ENCODE measurements around the gene NCBP2. TPM values are rescaled to one million over a fixed set of nuclear protein-coding genes. Genes with fewer than 3 reads are reported as not detected.

NCBP2 gene
- 10 to 100 TPM; 42.0 to 48.1 TPM for total RNA-seq
- polyA plus RNA-seq: 10 to 100 TPM; 40.3 to 59.6 TPM
- long read RNA-seq, donor 1, transcript NCBP2-201 (4 exons, 2,169 nt): major isoform, 128 of 197 reads
- long read RNA-seq, donor 1, transcript NCBP2-207 (4 exons, 1,133 nt): minor isoform, 17 of 197 reads
- long read RNA-seq, donor 1, transcript NCBP2-205 (4 exons, 2,220 nt): minor isoform, 30 of 197 reads
- long read RNA-seq, donor 1, partial matches to known transcripts: 8 of 197 reads
- long read RNA-seq, donor 1, other reads (novel, unspliced or antisense): 6 of 197 reads
- long read RNA-seq, donor 2, transcript NCBP2-201 (4 exons, 2,169 nt): major isoform, 23 of 38 reads
- long read RNA-seq, donor 2, transcript NCBP2-205 (4 exons, 2,220 nt): minor isoform, 6 of 38 reads
- long read RNA-seq, donor 2, partial matches to known transcripts: 4 of 38 reads
- long read RNA-seq, donor 2, other reads (novel, unspliced or antisense): 1 of 38 reads

GRCh38 chr3:196942226-196942914 lies at the start of gene NCBP2:
TSS of gene NCBP2 (minus strand) at chr3:196942528. CDS start at chr3:196942503, 25 bp downstream.
- peak; percentile 99 for ATAC-seq (ENCODE audit: low FRiP score)
- peak; percentile 100 for DNase-seq
- intact Hi-C loops (cut with DNase I): loop anchor here in 1 of 2 donors (5.0 to 10.0 kb wide), 2 partner anchors 75 to 188 kb away; partner anchors contain the start of gene SENP5
- no peaks in the 10 kb centered on the region for H3K27me3 ChIP-seq (ENCODE audit: control insufficient read depth in 1 of 2, insufficient read depth in 2 of 2, low read length in 1 of 2)
- WGBS, 2 donors: 0% methylated on average over 70 to 77 of the region's 77 CpGs
- H3K4me1 ChIP-seq (ENCODE audit: control insufficient read depth in 1 of 2, insufficient read depth in 2 of 2, low read length in 2 of 2): no peaks in the 10 kb centered on the region
- no peaks in the 10 kb centered on the region for H3K9me3 ChIP-seq (ENCODE audit: control insufficient read depth, low read length)
- H3K27ac ChIP-seq (ENCODE audit: low read depth in 1 of 2, low read length in 2 of 2): peak within 1 kb of the TSS; percentile 10 to 87
- H3K36me3 ChIP-seq (ENCODE audit: control insufficient read depth in 1 of 2, insufficient read depth in 2 of 2, low read length in 1 of 2): no peaks in the 10 kb centered on the region
- peak within 1 kb of the TSS; percentile 52 to 77 for H3K4me3 ChIP-seq (ENCODE audit: low read length in 2 of 2)

DNA sequence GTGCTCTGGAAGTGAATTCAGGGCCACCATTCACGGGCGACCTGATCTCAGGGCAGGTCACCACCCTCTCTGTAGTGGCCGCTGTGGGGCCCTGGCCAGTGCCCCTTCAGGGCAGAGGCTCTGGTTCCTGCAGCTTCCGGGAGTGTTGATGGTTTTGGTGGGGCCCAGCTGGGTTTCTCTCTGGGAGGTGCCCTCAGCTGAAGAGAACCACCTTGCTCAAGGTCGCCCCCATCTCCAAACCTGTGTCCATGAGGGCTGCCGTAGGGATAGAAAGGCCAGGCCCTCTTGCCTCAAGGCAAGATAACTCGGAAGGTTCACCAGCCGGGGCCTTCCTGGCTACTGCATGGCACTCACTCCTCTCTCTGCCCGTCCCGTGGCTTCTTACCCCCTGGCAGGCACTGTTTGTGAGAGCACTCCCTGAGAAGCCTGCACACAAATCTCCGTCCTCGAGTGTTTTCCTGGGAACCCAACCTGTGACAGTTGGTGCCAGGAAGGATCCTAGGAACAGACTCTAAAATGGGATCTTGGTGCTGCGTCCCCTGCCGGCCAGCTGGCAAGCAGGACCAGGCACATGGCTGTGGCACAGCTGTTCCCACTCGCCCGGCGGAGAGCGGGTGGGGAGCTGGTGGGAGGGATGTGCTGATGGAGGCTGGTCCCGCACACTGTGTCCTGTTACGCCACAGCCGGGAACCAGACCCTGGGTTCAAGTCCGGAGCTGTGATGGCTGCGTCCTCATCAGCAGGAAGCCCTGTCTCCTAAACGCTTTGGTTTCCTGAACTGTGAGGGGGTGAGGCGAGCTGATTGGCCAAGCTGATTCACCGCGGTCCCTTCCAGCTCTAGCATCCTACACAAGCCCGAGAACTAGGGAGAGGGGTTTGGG lies 49.5 kb upstream of the NCBP2 start:
- DNase-seq (peak; percentile 32 to 52), ATAC-seq (ENCODE audit: low FRiP score) (no peak)
- no peaks in the 10 kb centered on the region for H3K27me3 ChIP-seq (ENCODE audit: control insufficient read depth in 1 of 2, insufficient read depth in 2 of 2, low read length in 1 of 2)
- no peak overlapping the region for H3K4me3 ChIP-seq (ENCODE audit: low read length in 2 of 2)
- no peak overlapping the region for H3K27ac ChIP-seq (ENCODE audit: low read depth in 1 of 2, low read length in 2 of 2)
- H3K4me1 ChIP-seq (ENCODE audit: control insufficient read depth in 1 of 2, insufficient read depth in 2 of 2, low read length in 2 of 2): no peaks in the 10 kb centered on the region
- intact Hi-C loops (cut with DNase I): no loop called here
- H3K36me3 ChIP-seq (ENCODE audit: control insufficient read depth in 1 of 2, insufficient read depth in 2 of 2, low read length in 1 of 2): no peaks in the 10 kb centered on the region
- 83 to 87% methylated on average over 28 of the region's 28 CpGs for WGBS, 2 donors
- H3K9me3 ChIP-seq (ENCODE audit: control insufficient read depth, low read length): no peaks in the 10 kb centered on the region

- DNase-seq (peak in 1 of 2 donors; percentile 36), ATAC-seq (ENCODE audit: low FRiP score) (no peak)
Observed at GRCh38 chr3:196990601-196991007, 48.3 kb upstream of the NCBP2 start.

GRCh38 chr3:196989721-196990262 lies 47.5 kb upstream of the NCBP2 start:
- ATAC-seq (ENCODE audit: low FRiP score): no peak

More at GRCh38 chr3:196990601-196991007, 48.3 kb upstream of the NCBP2 start:
- no peaks in the 10 kb centered on the region for H3K9me3 ChIP-seq (ENCODE audit: control insufficient read depth, low read length)
- no peak overlapping the region for H3K27ac ChIP-seq (ENCODE audit: low read depth in 1 of 2, low read length in 2 of 2)
- no peak overlapping the region for H3K4me3 ChIP-seq (ENCODE audit: low read length in 2 of 2)
- no peaks in the 10 kb centered on the region for H3K4me1 ChIP-seq (ENCODE audit: control insufficient read depth in 1 of 2, insufficient read depth in 2 of 2, low read length in 2 of 2)
- H3K36me3 ChIP-seq (ENCODE audit: control insufficient read depth in 1 of 2, insufficient read depth in 2 of 2, low read length in 1 of 2): no peaks in the 10 kb centered on the region
- WGBS, 2 donors: 94% methylated on average over 10 of the region's 10 CpGs
- H3K27me3 ChIP-seq (ENCODE audit: control insufficient read depth in 1 of 2, insufficient read depth in 2 of 2, low read length in 1 of 2): no peaks in the 10 kb centered on the region
- intact Hi-C loops (cut with DNase I): no loop called here

DNA sequence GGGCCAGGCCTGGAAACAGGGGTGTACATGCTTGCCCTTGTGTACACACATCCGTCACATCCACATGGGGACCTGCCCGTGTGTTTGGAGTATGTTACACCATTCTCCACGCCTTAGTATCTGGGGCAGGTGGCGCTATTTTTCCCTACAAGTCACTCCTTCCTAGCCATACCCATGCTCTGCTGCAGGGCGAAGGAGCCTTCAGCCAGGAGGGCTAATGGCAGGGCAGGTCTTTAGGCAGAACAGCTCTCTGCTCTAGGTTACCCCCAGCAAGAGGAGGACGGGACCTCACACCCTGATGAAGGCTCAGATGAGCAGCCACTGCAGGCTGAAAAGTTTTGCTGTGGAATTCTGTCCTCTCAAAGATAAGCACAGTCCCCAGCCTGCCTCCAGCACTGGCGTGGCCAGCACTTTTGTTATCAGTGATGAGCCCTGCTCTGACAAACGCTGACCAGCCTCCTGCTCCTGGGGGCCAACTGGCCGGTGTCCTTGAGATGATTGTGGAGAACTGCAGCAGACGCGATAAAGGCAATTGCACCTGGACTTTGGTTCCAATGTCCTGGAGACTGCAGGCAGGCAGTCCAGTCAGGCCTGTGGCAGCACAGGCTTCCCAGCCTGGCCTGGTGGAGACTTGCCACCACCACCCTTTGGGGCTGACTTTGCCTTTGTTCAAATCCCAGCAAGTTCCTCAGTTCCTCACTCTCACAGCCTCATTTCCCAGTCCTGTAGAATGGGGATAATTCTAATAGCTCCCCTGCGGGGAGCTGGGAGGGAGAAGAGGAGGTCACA lies 46.1 kb upstream of the NCBP2 start:
- no peak overlapping the region for H3K27ac ChIP-seq (ENCODE audit: low read depth in 1 of 2, low read length in 2 of 2)
- no peaks in the 10 kb centered on the region for H3K4me1 ChIP-seq (ENCODE audit: control insufficient read depth in 1 of 2, insufficient read depth in 2 of 2, low read length in 2 of 2)
- ATAC-seq (ENCODE audit: low FRiP score): peak; percentile 47
- no peaks in the 10 kb centered on the region for H3K27me3 ChIP-seq (ENCODE audit: control insufficient read depth in 1 of 2, insufficient read depth in 2 of 2, low read length in 1 of 2)
- DNase-seq: peak in 1 of 2 donors; percentile 43
- no peaks in the 10 kb centered on the region for H3K36me3 ChIP-seq (ENCODE audit: control insufficient read depth in 1 of 2, insufficient read depth in 2 of 2, low read length in 1 of 2)
- 64 to 65% methylated on average over 12 of the region's 12 CpGs for WGBS, 2 donors
- intact Hi-C loops (cut with DNase I): no loop called here
- H3K9me3 ChIP-seq (ENCODE audit: control insufficient read depth, low read length): no peaks in the 10 kb centered on the region
- no peak overlapping the region for H3K4me3 ChIP-seq (ENCODE audit: low read length in 2 of 2)

More at GRCh38 chr3:196989721-196990262, 47.5 kb upstream of the NCBP2 start:
- Histone ChIP-seq H3K9me3 (ENCODE audit: control insufficient read depth, low read length) (no peaks in the 10 kb centered on the region), H3K27ac (ENCODE audit: low read depth in 1 of 2, low read length in 2 of 2) (no peak overlapping the region), H3K27me3 (ENCODE audit: control insufficient read depth in 1 of 2, insufficient read depth in 2 of 2, low read length in 1 of 2) (no peaks in the 10 kb centered on the region), H3K4me1 (ENCODE audit: control insufficient read depth in 1 of 2, insufficient read depth in 2 of 2, low read length in 2 of 2) (no peaks in the 10 kb centered on the region), H3K4me3 (ENCODE audit: low read length in 2 of 2) (no peak overlapping the region), H3K36me3 (ENCODE audit: control insufficient read depth in 1 of 2, insufficient read depth in 2 of 2, low read length in 1 of 2) (no peaks in the 10 kb centered on the region)
- 78 to 81% methylated on average over 16 to 19 of the region's 19 CpGs for WGBS, 2 donors
- intact Hi-C loops (cut with DNase I): no loop called here
- DNase-seq: peak in 1 of 2 donors; percentile 69

DNA sequence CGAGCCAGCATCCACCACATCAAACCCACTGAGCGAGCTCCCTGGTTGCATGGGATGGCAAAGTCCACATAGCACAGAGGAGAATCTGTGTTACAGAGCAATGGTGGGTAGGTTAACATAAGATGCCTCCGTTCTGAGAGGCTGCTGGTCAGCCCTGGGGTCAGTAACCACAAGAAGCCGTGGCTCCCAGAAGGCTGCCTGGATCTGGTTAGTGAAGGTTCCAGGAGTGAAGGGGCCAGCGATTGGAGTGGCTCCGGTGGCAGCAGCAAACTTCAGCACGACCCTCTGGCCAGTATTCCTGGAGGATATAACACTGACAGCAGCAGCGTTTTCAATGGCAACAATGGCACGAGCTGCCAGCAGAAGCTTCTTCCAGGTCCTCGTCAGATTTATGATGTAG lies 44.7 kb upstream of the NCBP2 start:
- WGBS, 2 donors: 70 to 78% methylated on average over 10 of the region's 10 CpGs
- intact Hi-C loops (cut with DNase I): no loop called here
- no peak for ATAC-seq (ENCODE audit: low FRiP score)

GRCh38 chr3:196985954-196986885 lies 43.9 kb upstream of the NCBP2 start:
- Histone ChIP-seq H3K9me3 (ENCODE audit: control insufficient read depth, low read length) (peaks cover 2% of the 10 kb centered on the region), H3K4me1 (ENCODE audit: control insufficient read depth in 1 of 2, insufficient read depth in 2 of 2, low read length in 2 of 2) (no peaks in the 10 kb centered on the region), H3K27ac (ENCODE audit: low read depth in 1 of 2, low read length in 2 of 2) (no peak overlapping the region), H3K36me3 (ENCODE audit: control insufficient read depth in 1 of 2, insufficient read depth in 2 of 2, low read length in 1 of 2) (no peaks in the 10 kb centered on the region), H3K27me3 (ENCODE audit: control insufficient read depth in 1 of 2, insufficient read depth in 2 of 2, low read length in 1 of 2) (no peaks in the 10 kb centered on the region), H3K4me3 (ENCODE audit: low read length in 2 of 2) (no peak overlapping the region)
- ATAC-seq (ENCODE audit: low FRiP score) (no peak), DNase-seq (peak in 1 of 2 donors; percentile 6)
- WGBS, 2 donors: 91 to 92% methylated on average over 9 of the region's 9 CpGs
- intact Hi-C loops (cut with DNase I): no loop called here

More for the DNA sequence above, 44.7 kb upstream of the NCBP2 start:
- Histone ChIP-seq H3K9me3 (ENCODE audit: control insufficient read depth, low read length) (peaks cover 2% of the 10 kb centered on the region), H3K4me3 (ENCODE audit: low read length in 2 of 2) (no peak overlapping the region), H3K36me3 (ENCODE audit: control insufficient read depth in 1 of 2, insufficient read depth in 2 of 2, low read length in 1 of 2) (no peaks in the 10 kb centered on the region), H3K27ac (ENCODE audit: low read depth in 1 of 2, low read length in 2 of 2) (no peak overlapping the region), H3K4me1 (ENCODE audit: control insufficient read depth in 1 of 2, insufficient read depth in 2 of 2, low read length in 2 of 2) (no peaks in the 10 kb centered on the region), H3K27me3 (ENCODE audit: control insufficient read depth in 1 of 2, insufficient read depth in 2 of 2, low read length in 1 of 2) (no peaks in the 10 kb centered on the region)
- peak; percentile 15 to 32 for DNase-seq

Measured in aorta (tissue), 5 donors.